Thoracic aorta (tissue), 2 donors: ENCODE measurements around the gene NDC1. TPM values are rescaled to one million over a fixed set of nuclear protein-coding genes. Genes with fewer than 3 reads are reported as not detected.

ENCODE experiments used
- ATAC-seq: fragments of 150-250 bp; one replicate; pipeline ENCODE4 v1.8.0; 2017; ENCODE audit warnings: low read depth; ENCODE audit not compliant: insufficient number of reproducible peaks, low FRiP score
- DNase-seq: peaks from one replicate; pipeline ENCODE4 v3.0.0-alpha.2; 2020; ENCODE audit warnings: low spot score
- H3K27ac ChIP-seq, 2 donors: fragments of 200-600 bp; sonication (generic); 1 replicate in 1 of 2; 2 replicates in 1 of 2; pipeline ENCODE4 v1.5.1; 2016; ENCODE audit warnings: mild to moderate bottlenecking in 2 of 2, moderate library complexity in 2 of 2
- H3K27me3 ChIP-seq: fragments of 200-600 bp; sonication (generic); replicated peaks from 2 replicates; pipeline ENCODE4 v1.6.0; 2016; ENCODE audit warnings: mild to moderate bottlenecking; ENCODE audit not compliant: insufficient read depth
- H3K36me3 ChIP-seq: fragments of 200-600 bp; sonication (generic); one replicate; pipeline ENCODE4 v1.5.1; 2016
- H3K4me1 ChIP-seq, 2 donors: fragments of 200-600 bp; sonication (generic); 1 replicate in 1 of 2; 2 replicates in 1 of 2; pipeline versions ENCODE4 v1.5.1 to v1.6.0; 2016; ENCODE audit warnings: low read depth in 2 of 2, mild to moderate bottlenecking in 1 of 2; ENCODE audit not compliant: control insufficient read depth in 1 of 2
- H3K4me3 ChIP-seq: fragments of 200-600 bp; sonication (generic); 2 replicates; pipeline ENCODE4 v1.5.1; 2016; ENCODE audit warnings: mild to moderate bottlenecking
- H3K9me3 ChIP-seq: fragments of 200-600 bp; sonication (generic); 2 replicates; pipeline ENCODE4 v1.5.1; 2016
- total RNA-seq, 2 donors: library from RNA; depleted of rRNA; stranded (reverse); fragments of >200 nt; gene quantifications; one replicate each; pipeline versions ENCODE4 v1.1.0 to v1.2.3, GENCODE V29; 2016
- TF ChIP-seq, protein P1 (sequence below): fragments of 200-600 bp; sonication (generic); IDR thresholded peaks from one replicate; pipeline ENCODE4 v1.5.1; 2019; ENCODE audit warnings: antibody characterized with exemption

The NDC1 gene
- total RNA-seq, 2 donors from 2014 or later, result 4.2 to 14.6 TPM

DNA sequence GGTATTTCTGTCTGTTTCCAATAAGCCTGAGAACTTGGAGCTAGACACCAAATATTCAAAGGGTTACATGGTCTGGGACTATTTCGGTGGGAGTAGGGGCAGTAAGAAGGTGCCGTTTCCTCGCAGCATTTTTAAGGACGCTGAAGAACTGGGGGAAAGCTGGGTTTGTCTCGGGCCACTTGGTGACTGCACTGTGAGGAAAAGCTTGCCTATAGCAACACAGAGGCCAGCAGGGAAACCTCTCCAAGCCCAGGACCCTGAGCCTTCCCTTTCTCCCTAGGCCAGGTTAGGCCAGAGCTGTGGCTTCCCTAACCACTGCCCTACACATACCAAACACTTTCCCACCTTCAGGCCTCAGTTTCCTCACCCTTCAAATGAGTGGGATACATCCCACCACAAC, 102.4 kb downstream of the NDC1 start:
- TF ChIP-seq, protein P1, sequence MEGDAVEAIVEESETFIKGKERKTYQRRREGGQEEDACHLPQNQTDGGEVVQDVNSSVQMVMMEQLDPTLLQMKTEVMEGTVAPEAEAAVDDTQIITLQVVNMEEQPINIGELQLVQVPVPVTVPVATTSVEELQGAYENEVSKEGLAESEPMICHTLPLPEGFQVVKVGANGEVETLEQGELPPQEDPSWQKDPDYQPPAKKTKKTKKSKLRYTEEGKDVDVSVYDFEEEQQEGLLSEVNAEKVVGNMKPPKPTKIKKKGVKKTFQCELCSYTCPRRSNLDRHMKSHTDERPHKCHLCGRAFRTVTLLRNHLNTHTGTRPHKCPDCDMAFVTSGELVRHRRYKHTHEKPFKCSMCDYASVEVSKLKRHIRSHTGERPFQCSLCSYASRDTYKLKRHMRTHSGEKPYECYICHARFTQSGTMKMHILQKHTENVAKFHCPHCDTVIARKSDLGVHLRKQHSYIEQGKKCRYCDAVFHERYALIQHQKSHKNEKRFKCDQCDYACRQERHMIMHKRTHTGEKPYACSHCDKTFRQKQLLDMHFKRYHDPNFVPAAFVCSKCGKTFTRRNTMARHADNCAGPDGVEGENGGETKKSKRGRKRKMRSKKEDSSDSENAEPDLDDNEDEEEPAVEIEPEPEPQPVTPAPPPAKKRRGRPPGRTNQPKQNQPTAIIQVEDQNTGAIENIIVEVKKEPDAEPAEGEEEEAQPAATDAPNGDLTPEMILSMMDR, result no peak
- H3K27ac ChIP-seq, result no peak overlapping the region
- H3K36me3 ChIP-seq, result no peaks in the 10 kb centered on the region
- no peak overlapping the region for H3K4me3 ChIP-seq
- ATAC-seq (no peak), DNase-seq (no peak)
- no peaks in the 10 kb centered on the region for H3K9me3 ChIP-seq
- H3K27me3 ChIP-seq, result no peaks in the 10 kb centered on the region
- peaks cover 3 to 18% of the 10 kb centered on the region in 2 donors for H3K4me1 ChIP-seq

DNA sequence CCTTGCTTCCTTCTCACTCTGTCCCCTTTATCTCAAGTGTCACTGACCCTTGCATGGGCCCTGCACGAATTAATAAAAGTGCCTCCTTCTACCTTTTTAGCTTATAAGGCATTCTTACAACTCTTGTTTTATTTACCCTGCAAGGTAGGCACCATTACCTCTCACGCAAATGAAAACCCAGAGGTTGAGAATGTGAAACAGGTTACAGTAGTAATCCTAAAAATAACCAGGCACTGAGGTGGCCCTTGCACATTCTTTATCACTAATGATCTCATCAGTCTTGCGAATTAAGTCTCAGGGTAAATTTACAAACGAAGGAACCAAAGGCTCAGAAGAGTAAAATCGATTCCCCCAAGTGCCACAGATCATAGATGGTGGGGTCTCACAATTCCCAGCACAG, 102.8 kb downstream of the NDC1 start:
- ATAC-seq (no peak), DNase-seq (no peak)
- Histone ChIP-seq H3K4me3 (no peak overlapping the region), H3K9me3 (no peaks in the 10 kb centered on the region), H3K27ac (no peak overlapping the region), H3K4me1 (peaks cover 3 to 18% of the 10 kb centered on the region in 2 donors), H3K27me3 (no peaks in the 10 kb centered on the region), H3K36me3 (no peaks in the 10 kb centered on the region)
- TF ChIP-seq, protein P1, result no peak

DNA sequence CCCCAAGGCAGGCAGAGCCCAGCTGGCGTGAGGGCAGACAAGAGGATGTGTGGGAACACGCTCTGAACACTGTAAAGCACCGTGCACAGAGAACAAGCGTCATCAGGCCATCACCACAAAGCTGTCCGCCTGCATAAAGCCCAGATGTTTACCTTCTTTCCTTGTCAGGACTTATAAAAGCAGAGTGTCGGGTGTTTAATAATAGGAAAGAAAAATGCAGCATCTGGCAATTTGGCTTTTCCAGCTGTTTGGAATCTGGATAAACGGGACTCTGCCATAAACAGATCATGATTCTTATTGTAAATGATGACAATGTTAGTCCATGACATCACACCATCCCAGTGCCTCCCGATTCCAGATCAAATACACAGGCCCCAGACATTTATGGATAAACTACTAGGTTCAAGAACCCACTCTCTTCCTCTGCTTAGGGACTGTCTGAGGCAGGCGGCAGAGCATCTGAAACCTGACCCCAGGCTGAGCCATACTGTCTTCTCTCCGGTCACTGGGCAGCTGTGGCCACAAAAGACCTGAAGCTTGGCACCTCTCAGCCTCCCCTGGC, 103.4 kb downstream of the NDC1 start:
- Histone ChIP-seq H3K36me3 (no peaks in the 10 kb centered on the region), H3K9me3 (no peaks in the 10 kb centered on the region), H3K27ac (no peak overlapping the region), H3K4me3 (no peak overlapping the region), H3K4me1 (peaks cover 3 to 17% of the 10 kb centered on the region in 2 donors), H3K27me3 (no peaks in the 10 kb centered on the region)
- TF ChIP-seq, protein P1, result no peak
- ATAC-seq, result no peak
- DNase-seq, result no peak

DNA sequence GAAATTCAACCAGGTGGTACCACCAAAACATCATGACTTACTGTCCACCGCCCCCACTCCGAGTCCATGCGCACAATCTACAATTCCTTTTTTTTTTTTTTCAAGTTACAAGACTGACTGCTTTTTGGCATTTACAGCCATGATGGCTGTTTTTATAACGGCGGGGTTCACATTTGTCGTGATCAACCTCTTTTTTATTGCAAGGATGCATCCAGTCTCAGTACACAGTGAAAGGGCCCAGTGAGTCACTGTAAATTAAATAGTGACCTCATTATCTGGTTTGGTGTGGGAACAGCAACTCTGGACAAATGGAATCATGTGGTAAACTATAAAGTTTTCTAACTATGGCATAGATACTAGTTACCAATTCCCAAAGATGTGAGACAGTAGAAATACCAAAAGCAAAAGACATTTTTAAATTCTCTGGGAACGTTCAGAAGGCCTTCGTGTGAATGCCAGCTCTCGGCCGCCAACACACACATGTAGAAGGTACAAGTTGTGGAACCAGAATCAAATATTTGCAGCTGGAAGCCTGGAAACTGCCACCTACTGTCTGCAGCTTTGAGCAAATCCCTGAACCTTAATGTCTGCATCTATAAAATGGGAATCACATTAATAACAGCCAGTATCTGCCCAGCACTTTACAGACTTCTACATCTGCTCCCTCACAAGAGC, 104.0 kb downstream of the NDC1 start:
- Histone ChIP-seq H3K27ac (no peak overlapping the region), H3K9me3 (no peaks in the 10 kb centered on the region), H3K36me3 (no peaks in the 10 kb centered on the region), H3K4me1 (peaks cover 3 to 12% of the 10 kb centered on the region in 2 donors), H3K4me3 (no peak overlapping the region), H3K27me3 (no peaks in the 10 kb centered on the region)
- TF ChIP-seq, protein P1, result no peak
- no peak for ATAC-seq
- DNase-seq, result no peak

DNA sequence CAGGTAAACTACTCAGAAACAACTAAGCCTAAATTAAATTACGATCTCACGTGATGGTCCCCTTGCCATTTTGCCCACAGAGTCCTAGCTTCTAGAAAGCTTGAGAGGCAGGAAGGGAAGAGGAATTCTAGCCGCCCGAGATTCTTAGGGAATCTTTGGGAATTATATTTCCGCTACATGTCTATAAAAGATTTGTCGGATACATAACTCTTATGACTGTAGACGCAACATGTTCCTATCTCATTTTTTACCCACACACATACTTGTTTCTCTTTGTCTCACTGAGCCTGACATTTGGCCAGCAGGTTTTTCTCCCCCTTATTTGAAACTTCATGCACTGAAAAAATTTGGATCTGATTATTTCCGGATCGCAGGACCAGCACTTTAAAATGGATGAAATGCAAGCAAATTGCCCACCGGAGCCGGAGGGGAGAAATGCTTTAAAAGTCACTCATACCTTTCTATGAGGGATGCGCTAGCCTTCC, 104.6 kb downstream of the NDC1 start:
- Histone ChIP-seq H3K4me3 (no peak overlapping the region), H3K27ac (no peak overlapping the region), H3K9me3 (no peaks in the 10 kb centered on the region), H3K27me3 (no peaks in the 10 kb centered on the region), H3K4me1 (peaks cover under 1 to 9% of the 10 kb centered on the region in 2 donors), H3K36me3 (no peaks in the 10 kb centered on the region)
- DNase-seq (no peak), ATAC-seq (no peak)
- TF ChIP-seq, protein P1, result no peak
